ENCODE measurements around the gene RAB34. TPM values are rescaled to one million over a fixed set of nuclear protein-coding genes. Genes with fewer than 3 reads are reported as not detected.
A peak's percentile ranks its signal among the peaks of the same experiment; 100 is the strongest.

The RAB34 gene
- total RNA-seq, 6 experiments from 2014 or later = 161 to 219 (median 192) TPM

DNA sequence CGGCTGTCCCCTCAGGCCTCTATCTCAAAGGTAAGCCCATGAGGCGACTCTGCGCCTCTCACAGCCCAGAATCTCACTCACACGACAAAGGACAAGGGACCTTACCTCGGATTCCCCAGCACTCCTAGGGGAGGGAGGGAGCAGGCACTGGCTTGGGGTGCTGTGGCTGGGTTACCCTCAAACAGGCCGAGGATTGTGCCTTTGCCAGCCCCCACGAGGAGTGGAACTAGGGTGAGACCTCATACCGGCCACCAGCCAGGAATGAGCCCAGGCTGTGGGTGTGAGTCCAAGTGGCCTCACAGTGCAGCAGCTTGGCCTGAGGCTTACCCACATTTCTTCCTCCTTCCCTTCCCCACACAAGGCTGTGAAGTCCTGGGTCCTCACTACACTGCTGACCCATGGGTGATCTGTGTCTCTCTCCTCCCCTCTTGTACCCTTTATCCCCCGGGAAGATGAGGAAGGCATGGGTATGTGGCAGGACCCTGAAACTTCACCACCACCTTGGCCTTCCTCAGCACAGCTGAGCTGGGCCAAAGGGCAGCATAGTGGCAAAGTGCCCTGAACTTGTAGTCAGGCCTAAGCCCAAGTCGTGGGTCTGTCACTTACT, 11.8 kb downstream of the RAB34 start:
- Mint-ChIP-seq H3K4me1 (ENCODE audit: low read depth) (peaks cover 5% of the 10 kb centered on the region), H3K36me3 (ENCODE audit: low read depth) (peaks cover 18% of the 10 kb centered on the region), H3K9me3 (no peaks in the 10 kb centered on the region), H3K27me3 (ENCODE audit: insufficient read depth) (peaks cover 1% of the 10 kb centered on the region; the same call in 1 of the 2 replicates), H3K4me3 (no peak overlapping the region), H3K27ac (peak overlapping the region; percentile 62)
- TF ChIP-seq, protein P1, sequence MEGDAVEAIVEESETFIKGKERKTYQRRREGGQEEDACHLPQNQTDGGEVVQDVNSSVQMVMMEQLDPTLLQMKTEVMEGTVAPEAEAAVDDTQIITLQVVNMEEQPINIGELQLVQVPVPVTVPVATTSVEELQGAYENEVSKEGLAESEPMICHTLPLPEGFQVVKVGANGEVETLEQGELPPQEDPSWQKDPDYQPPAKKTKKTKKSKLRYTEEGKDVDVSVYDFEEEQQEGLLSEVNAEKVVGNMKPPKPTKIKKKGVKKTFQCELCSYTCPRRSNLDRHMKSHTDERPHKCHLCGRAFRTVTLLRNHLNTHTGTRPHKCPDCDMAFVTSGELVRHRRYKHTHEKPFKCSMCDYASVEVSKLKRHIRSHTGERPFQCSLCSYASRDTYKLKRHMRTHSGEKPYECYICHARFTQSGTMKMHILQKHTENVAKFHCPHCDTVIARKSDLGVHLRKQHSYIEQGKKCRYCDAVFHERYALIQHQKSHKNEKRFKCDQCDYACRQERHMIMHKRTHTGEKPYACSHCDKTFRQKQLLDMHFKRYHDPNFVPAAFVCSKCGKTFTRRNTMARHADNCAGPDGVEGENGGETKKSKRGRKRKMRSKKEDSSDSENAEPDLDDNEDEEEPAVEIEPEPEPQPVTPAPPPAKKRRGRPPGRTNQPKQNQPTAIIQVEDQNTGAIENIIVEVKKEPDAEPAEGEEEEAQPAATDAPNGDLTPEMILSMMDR (IDR thresholded peaks at IDR 0.05) = no peak
- DNase-seq = no peak

DNA sequence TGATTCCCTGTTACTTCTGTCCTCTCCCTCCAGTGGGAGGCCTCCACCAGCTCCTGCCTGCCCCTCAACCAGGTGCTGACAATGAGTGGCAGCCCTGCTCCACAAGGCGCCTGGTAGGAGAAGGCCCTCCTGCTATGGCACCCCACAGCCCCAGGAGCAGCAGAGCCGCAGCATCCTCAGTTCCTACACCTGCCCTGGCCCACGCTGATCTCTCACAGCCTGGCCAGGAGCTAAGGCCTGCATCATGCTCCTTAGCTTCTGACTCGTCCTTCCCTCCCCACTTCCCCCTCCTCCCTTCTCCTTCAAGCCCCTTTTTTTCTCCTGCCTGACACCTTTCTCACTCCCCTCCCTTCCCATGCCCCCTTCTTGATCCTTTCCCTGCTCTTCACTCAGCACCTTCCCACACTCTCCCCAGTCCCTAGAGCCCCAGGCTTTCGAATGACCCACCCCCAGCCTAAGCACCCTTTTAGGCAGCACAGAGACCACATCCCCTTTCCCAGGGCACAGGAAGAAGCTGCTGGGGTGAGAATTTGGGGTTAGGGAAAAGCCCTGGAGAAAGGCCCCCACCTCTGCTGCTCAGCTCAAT, 12.5 kb downstream of the RAB34 start:
- Mint-ChIP-seq H3K36me3 (ENCODE audit: low read depth) (peaks cover 22% of the 10 kb centered on the region), H3K9me3 (no peaks in the 10 kb centered on the region), H3K4me3 (no peak overlapping the region), H3K4me1 (ENCODE audit: low read depth) (no peaks in the 10 kb centered on the region), H3K27me3 (ENCODE audit: insufficient read depth) (no peaks in the 10 kb centered on the region; the same call in 1 of the 2 replicates), H3K27ac (peak overlapping the region; percentile 62)
- TF ChIP-seq, protein P1 (IDR thresholded peaks at IDR 0.05) = no peak
- DNase-seq = no peak

DNA sequence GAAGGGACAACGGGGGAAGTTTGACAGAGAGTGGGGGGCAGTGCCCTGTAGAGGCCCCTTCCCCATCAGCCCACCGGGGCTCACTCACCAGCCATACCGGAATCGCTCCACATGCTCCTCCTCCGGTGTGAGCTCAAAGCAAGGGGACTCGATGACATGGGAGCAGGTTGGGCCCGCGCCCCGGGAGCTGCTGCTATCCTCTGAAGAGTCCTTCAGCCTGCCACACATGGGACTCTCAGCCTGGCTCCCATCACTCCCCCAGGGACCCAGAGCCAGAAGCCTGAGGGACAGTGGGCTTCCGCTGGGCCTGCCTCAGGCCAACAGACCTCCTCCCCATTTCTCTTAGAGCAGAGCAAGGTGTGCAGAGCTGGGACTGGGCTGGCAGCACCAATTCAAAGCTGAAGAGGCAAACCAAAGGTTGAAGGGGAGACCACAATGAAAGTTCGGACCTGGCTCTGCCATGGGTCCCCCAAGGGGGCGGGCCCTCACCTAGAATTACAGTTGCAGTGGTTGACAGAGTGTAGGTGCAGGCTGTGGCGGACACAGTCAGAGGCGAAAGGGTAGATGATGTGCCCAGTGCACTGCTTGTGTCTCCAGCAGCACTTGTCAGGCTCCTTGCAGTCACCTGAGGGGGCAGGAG, 13.3 kb downstream of the RAB34 start:
- Mint-ChIP-seq H3K4me3 (no peak overlapping the region), H3K27me3 (ENCODE audit: insufficient read depth) (no peaks in the 10 kb centered on the region; the same call in 1 of the 2 replicates), H3K4me1 (ENCODE audit: low read depth) (no peaks in the 10 kb centered on the region), H3K9me3 (no peaks in the 10 kb centered on the region), H3K27ac (no peak overlapping the region), H3K36me3 (ENCODE audit: low read depth) (peaks cover 22% of the 10 kb centered on the region)
- DNase-seq = no peak
- TF ChIP-seq, protein P1 (IDR thresholded peaks at IDR 0.05) = no peak

DNA sequence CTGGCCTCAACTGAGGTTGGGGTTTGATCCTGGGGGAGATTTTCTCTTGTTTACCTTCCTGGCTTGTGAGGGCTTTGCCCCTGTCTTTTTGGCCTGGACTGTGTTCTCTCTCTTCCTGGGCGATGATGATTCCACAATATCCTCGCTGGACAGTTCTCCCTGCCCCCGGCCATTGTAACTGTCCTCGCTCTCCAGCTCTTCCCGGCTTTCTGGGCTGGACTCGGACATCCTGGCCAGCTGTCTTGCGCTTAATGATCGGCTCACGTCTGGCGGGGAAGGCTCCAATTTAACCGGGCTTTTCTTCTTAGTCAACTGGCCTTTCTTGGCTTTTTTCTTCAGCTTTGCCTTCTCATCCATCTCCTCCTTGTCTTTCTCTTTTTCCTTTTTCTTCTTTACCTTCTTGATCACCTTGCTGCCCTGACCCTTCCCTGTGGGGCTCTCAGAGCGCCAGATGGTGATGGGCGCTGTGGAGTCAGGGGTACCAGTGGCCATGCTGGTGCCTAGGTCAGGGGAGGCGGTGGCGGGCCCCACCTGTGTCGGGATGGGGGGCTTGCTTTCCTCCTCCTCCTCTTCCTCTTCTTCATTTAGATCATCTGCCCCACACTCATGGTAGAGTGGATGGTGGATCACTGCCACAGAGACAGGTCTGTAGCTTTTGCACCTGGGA, 14.0 kb downstream of the RAB34 start:
- TF ChIP-seq, protein P1 (IDR thresholded peaks at IDR 0.05) = no peak
- H3K27ac Mint-ChIP-seq = no peak overlapping the region

DNA sequence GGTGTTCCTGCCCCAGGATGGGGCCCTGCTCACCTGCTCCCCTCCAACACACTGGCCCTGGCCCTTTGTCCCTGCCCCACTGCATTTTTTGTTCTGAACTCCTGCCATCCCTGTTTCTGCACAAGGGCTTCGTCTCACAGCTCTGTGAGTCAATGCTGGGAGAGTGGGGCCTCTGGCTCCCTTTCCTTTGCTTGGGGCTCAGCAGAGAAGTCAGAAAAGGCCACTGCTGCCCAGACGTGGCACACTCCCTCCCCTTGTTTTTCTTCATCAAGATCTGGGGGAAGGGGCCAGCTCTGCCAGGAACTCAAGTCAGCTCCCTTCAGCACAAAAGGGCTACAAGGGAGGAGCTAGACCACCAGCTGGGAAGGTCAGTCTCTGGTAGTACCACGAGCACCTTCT, 14.9 kb downstream of the RAB34 start:
- Mint-ChIP-seq H3K27me3 (ENCODE audit: insufficient read depth) (no peaks in the 10 kb centered on the region; the same call in 1 of the 2 replicates), H3K4me1 (ENCODE audit: low read depth) (no peaks in the 10 kb centered on the region), H3K27ac (no peak overlapping the region), H3K36me3 (ENCODE audit: low read depth) (peaks cover 22% of the 10 kb centered on the region), H3K4me3 (no peak overlapping the region), H3K9me3 (no peaks in the 10 kb centered on the region)
- DNase-seq = no peak
- TF ChIP-seq, protein P1 (IDR thresholded peaks at IDR 0.05) = no peak

More for the DNA sequence above, 14.0 kb downstream of the RAB34 start:
- H3K4me1 Mint-ChIP-seq (ENCODE audit: low read depth) = no peaks in the 10 kb centered on the region
- DNase-seq = no peak
- no peaks in the 10 kb centered on the region for H3K9me3 Mint-ChIP-seq
- no peaks in the 10 kb centered on the region; the same call in 1 of the 2 replicates for H3K27me3 Mint-ChIP-seq (ENCODE audit: insufficient read depth)
- H3K36me3 Mint-ChIP-seq (ENCODE audit: low read depth) = peaks cover 22% of the 10 kb centered on the region
- no peak overlapping the region for H3K4me3 Mint-ChIP-seq

Data from HFFc6 (cell line).